Activated B cell treated with CpG ODN at 0.5 μM for 24 hours (primary cell): ENCODE results near the gene RAD54L. TPM values are rescaled to one million over a fixed set of nuclear protein-coding genes. Genes with fewer than 3 reads are reported as not detected.

Experiments
- ATAC-seq: fragments of 200-7000 bp; cut with Tn5 transposase; one replicate; pipeline ENCODE4 v1.10.0; 2021; ENCODE audit warnings: low read depth, mild to moderate bottlenecking, moderate library complexity
- CTCF ChIA-PET: fragments of 350-600 bp; sonication (Branson Sonifier 250); formaldehyde crosslinking; loops from one replicate; lab custom pipeline; 2021; ENCODE audit warnings: antibody characterized with exemption; lab: Charles Lee
- POLR2A ChIA-PET: fragments of 350-600 bp; sonication (Branson Sonifier 250); formaldehyde crosslinking; loops from one replicate; lab custom pipeline; 2021; ENCODE audit warnings: antibody characterized with exemption; lab: Charles Lee
- DNase-seq: peaks from one replicate; pipeline ENCODE4 v3.0.0; 2022
- H3K27ac Mint-ChIP-seq: one replicate; pipeline ENCODE4 v1.8.0; 2020; ENCODE audit warnings: mixed read lengths
- H3K27me3 Mint-ChIP-seq: one replicate; pipeline ENCODE4 v1.8.0; 2021; ENCODE audit warnings: mixed read lengths
- H3K36me3 Mint-ChIP-seq: one replicate; pipeline ENCODE4 v1.8.0; 2021; ENCODE audit warnings: low read depth, mixed read lengths
- H3K4me1 Mint-ChIP-seq: one replicate; pipeline ENCODE4 v1.8.0; 2021; ENCODE audit warnings: mixed read lengths
- H3K4me3 Mint-ChIP-seq: one replicate; pipeline ENCODE4 v1.8.0; 2020; ENCODE audit warnings: mild to moderate bottlenecking, mixed read lengths
- H3K9me3 Mint-ChIP-seq: one replicate; pipeline ENCODE4 v1.8.0; 2020; ENCODE audit warnings: mixed read lengths
- intact Hi-C: fragments of 100-400 bp; cut with micrococcal nuclease; formaldehyde crosslinking; loops from one replicate; pipeline ENCODE4 v1.15.1; 2024
- total RNA-seq: library from RNA; stranded (reverse); gene quantifications from 2 replicates; pipeline ENCODE4 v1.2.3, GENCODE V29; 2022
- TF ChIP-seq, protein P1 (sequence below): fragments of 200-600 bp; IDR thresholded peaks from one replicate; pipeline ENCODE4 v1.8.0; 2022; ENCODE audit warnings: antibody characterized with exemption, mild to moderate bottlenecking

RAD54L gene
- total RNA-seq, 1 donor from 2014 or later, result 2.9 TPM

DNA sequence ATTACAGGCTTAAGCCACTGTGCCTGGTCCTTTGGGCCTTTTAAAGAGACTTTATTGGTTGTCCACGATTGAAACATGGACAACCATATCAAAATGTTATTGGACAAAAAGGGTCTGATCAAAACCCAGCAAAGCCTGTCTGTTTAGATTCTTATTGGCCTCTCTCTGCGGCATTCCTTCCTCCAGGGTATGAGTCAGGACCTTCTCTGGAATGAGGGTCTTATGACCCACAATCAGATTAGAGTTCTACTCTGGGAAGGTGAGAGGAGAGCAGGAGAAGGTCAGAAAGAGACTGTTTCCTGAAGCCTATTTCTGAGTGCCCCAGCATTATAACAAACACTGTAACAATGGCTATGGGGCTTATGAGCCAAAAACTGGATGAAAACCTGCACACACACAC is 36.5 kb upstream of the RAD54L start:
- CTCF ChIA-PET, result no interaction called here
- no peak for DNase-seq
- no peak overlapping the region for H3K27ac Mint-ChIP-seq

DNA sequence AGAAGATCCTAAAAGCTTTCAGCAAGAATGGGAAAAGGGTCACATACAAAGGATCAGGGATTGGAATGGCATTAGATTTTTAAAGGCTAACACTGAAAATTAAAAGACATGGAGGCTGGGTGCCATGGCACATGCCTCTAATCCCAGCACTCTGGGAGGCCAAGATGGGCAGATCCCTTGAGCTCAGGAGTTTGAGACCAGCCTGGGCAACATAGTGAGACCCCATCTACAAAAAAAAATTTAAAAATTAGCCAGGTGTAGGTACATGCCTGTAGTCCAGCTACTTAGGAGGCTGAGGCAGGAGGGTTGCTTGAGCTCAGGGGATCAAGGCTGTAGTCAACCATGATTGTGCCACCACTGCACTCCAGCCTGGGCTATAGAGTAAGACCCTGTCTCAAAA is 32.1 kb upstream of the RAD54L start:
- intact Hi-C loops, result no loop called here
- Mint-ChIP-seq H3K27ac (no peak overlapping the region), H3K4me3 (no peak overlapping the region), H3K27me3 (peaks cover 4% of the 10 kb centered on the region), H3K4me1 (no peaks in the 10 kb centered on the region), H3K36me3 (no peaks in the 10 kb centered on the region), H3K9me3 (no peaks in the 10 kb centered on the region)
- ATAC-seq (no peak), DNase-seq (no peak)
- POLR2A ChIA-PET, result no interaction called here
- CTCF ChIA-PET, result no interaction called here
- TF ChIP-seq, protein P1, sequence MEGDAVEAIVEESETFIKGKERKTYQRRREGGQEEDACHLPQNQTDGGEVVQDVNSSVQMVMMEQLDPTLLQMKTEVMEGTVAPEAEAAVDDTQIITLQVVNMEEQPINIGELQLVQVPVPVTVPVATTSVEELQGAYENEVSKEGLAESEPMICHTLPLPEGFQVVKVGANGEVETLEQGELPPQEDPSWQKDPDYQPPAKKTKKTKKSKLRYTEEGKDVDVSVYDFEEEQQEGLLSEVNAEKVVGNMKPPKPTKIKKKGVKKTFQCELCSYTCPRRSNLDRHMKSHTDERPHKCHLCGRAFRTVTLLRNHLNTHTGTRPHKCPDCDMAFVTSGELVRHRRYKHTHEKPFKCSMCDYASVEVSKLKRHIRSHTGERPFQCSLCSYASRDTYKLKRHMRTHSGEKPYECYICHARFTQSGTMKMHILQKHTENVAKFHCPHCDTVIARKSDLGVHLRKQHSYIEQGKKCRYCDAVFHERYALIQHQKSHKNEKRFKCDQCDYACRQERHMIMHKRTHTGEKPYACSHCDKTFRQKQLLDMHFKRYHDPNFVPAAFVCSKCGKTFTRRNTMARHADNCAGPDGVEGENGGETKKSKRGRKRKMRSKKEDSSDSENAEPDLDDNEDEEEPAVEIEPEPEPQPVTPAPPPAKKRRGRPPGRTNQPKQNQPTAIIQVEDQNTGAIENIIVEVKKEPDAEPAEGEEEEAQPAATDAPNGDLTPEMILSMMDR, result no peak

More for the DNA sequence above, 36.5 kb upstream of the RAD54L start:
- Mint-ChIP-seq H3K27me3 (no peaks in the 10 kb centered on the region), H3K36me3 (no peaks in the 10 kb centered on the region), H3K4me1 (no peaks in the 10 kb centered on the region), H3K4me3 (no peak overlapping the region), H3K9me3 (no peaks in the 10 kb centered on the region)
- TF ChIP-seq, protein P1, result no peak
- intact Hi-C loops, result no loop called here
- no peak for ATAC-seq
- POLR2A ChIA-PET, result no interaction called here

DNA sequence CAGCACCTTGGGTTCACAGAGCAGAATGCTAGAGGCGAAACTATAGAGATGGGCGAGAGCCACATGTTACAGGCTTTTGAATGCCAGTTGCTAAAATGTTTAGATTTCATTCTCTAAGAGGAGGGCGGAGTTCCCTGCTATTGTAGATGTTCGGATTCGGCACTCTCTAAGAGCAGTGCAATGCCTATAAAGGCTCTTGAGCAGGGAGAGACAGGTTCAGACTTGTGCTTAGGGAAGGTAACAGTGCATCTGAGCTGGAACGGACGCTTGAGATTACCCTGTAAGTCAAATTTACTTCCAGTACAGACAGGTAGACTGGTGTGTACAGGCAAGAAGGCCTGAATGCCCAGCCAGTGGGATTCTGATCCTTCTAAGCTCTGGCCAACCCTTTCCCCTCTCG is 29.1 kb upstream of the RAD54L start:
- ATAC-seq (no peak), DNase-seq (no peak)
- Mint-ChIP-seq H3K4me3 (no peak overlapping the region), H3K36me3 (no peaks in the 10 kb centered on the region), H3K4me1 (no peaks in the 10 kb centered on the region), H3K27me3 (peaks cover 8% of the 10 kb centered on the region), H3K9me3 (no peaks in the 10 kb centered on the region), H3K27ac (no peak overlapping the region)
- ChIA-PET CTCF (no interaction called here), POLR2A (interaction anchor here (0.6 to 1.2 kb wide), 2 partner anchors 29 to 89 kb away, joined by 3 to 4 read pairs; partner anchors contain the start of gene RAD54L)
- TF ChIP-seq, protein P1, result no peak
- intact Hi-C loops, result no loop called here

DNA sequence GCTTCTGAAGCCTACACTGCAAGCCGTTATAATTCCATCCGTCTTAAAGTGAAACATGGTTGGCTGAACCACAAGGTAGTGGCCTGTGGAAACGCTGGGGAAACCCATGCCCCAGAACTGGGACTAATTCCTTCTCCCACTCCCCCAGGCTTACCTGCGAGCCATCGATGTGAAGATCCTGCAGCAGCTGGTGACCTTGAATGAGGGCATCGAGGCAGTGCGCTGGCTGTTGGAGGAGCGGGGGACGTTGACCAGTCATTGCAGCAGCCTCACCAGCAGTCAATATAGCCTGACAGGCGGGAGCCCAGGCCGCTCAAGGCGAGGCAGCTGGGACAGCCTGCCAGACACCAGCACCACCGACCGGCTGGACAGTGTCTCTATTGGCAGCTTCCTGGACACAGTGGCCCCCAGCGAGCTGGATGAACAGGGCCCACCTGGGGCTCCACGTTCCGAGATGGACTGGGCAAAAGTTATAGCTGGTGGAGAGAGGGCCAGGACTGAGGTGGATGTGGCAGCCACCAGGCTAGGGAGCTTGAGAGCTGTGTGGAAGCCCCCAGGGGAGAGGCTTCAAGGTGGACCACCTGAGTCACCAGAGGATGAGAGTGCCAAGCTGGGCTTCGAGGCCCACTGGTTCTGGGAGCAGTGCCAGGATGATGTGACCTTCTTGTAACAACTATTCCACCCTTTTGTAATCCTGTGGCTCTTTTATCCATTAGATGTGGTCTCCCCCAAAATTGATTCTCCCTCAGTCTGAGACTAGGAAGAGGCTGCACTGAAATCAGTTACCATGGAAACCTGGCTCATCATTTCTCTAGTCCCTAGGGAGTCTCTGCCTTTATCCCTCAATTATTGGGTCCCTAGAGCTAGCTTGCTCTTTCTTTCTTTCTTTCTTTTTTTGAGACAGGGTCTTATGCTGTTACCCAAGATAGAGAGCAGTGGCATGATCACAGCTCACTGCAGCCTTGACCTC is 27.7 kb upstream of the RAD54L start:
- H3K4me1 Mint-ChIP-seq, result peaks cover 2% of the 10 kb centered on the region
- no peaks in the 10 kb centered on the region for H3K9me3 Mint-ChIP-seq
- ChIA-PET POLR2A (no interaction called here), CTCF (no interaction called here)
- H3K27ac Mint-ChIP-seq, result no peak overlapping the region
- H3K36me3 Mint-ChIP-seq, result no peaks in the 10 kb centered on the region
- no peak overlapping the region for H3K4me3 Mint-ChIP-seq
- ATAC-seq (no peak), DNase-seq (no peak)
- intact Hi-C loops, result no loop called here
- peaks cover 8% of the 10 kb centered on the region for H3K27me3 Mint-ChIP-seq
- TF ChIP-seq, protein P1, result no peak

DNA sequence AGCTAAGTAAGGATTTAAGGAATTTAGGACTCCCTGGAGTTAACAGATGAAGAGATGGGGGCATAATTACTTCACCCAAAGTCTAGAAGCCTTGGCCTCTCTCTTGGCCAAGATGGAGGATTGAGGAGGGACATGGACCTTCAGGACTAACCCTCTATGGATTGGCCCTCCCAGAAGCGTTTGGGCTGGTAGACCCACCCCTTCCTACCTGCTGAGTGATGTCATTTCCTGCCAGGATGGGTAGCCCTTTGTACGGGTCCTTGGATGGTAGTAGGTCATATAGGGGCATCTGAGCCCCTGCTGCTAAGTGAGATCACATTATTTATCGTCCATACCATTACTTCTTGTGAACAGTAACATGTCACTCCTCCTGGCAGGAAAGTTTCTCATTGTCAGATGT is 26.8 kb upstream of the RAD54L start:
- Mint-ChIP-seq H3K9me3 (no peaks in the 10 kb centered on the region), H3K4me3 (no peak overlapping the region), H3K4me1 (peaks cover 2% of the 10 kb centered on the region), H3K27me3 (peaks cover 8% of the 10 kb centered on the region), H3K36me3 (no peaks in the 10 kb centered on the region), H3K27ac (no peak overlapping the region)
- ChIA-PET POLR2A (no interaction called here), CTCF (no interaction called here)
- TF ChIP-seq, protein P1, result no peak
- ATAC-seq (no peak), DNase-seq (no peak)
- intact Hi-C loops, result no loop called here
